ENCODE measurements around the gene CCDC51. TPM values are rescaled to one million over a fixed set of nuclear protein-coding genes. Genes with fewer than 3 reads are reported as not detected.

Gene CCDC51
- polyA plus RNA-seq, 2 of the 4 experiments (the other 2 are of a cell fraction): 19.8 to 26.7 TPM

GRCh38 chr3:48423241-48423882, 16.6 kb downstream of the CCDC51 start (continued):
- no peak for TF ChIP-seq USF2 (IDR thresholded peaks at IDR 0.05)

GRCh38 chr3:48422681-48423080, 17.2 kb downstream of the CCDC51 start:
- DNase-seq (ENCODE audit: low read depth in 1 of 2, low spot score in 1 of 2) (no peak), ATAC-seq (no peak), FAIRE-seq (no peak)
- 96% methylated on average over 4 of the region's 8 CpGs for WGBS (ENCODE audit: missing lambda C conversion rate)
- Histone ChIP-seq H3K27ac (no peak overlapping the region), H3K9me3 (no peaks in the 10 kb centered on the region), H3K4me1 (peaks cover 20% of the 10 kb centered on the region), H3K4me2 (no peak overlapping the region), H3K4me3 (no peak overlapping the region)
- no peak for TF ChIP-seq EHF (CRISPR knock-in tag; IDR thresholded peaks at IDR 0.05)
- TF ChIP-seq HMGXB4 (CRISPR knock-in tag; IDR thresholded peaks at IDR 0.05; ENCODE audit: borderline replicate concordance): no peak
- TF ChIP-seq BCL3 (IDR thresholded peaks at IDR 0.05): no peak
- no peak for TF ChIP-seq EP300 (IDR thresholded peaks at IDR 0.05)
- TF ChIP-seq E2F6 (IDR thresholded peaks at IDR 0.05; ENCODE audit: borderline replicate concordance, low read depth): no peak
- TF ChIP-seq PBX3 (IDR thresholded peaks at IDR 0.05): no peak
- no peak for TF ChIP-seq RFX5 (IDR thresholded peaks at IDR 0.05)
- no peak for TF ChIP-seq USF2 (IDR thresholded peaks at IDR 0.05)
- TF ChIP-seq ZNF302 (CRISPR knock-in tag; IDR thresholded peaks at IDR 0.05): no peak
- TF ChIP-seq ESRRA (IDR thresholded peaks at IDR 0.05; ENCODE audit: borderline replicate concordance, low read length): no peak
- no peak for TF ChIP-seq POLR2A (IDR thresholded peaks at IDR 0.05; ENCODE audit: low read length)
- no peak for TF ChIP-seq CTCF (IDR thresholded peaks at IDR 0.05)
- TF ChIP-seq CEBPB (IDR thresholded peaks at IDR 0.05): no peak
- no peak for TF ChIP-seq HEYL (CRISPR knock-in tag; IDR thresholded peaks at IDR 0.05)
- no peak for TF ChIP-seq ATOH8 (CRISPR knock-in tag; IDR thresholded peaks at IDR 0.05; ENCODE audit: low read depth)
- POLR2A ChIA-PET: no interaction called here
- CTCF ChIA-PET: interaction anchor here (1.8 to 31.5 kb wide), 3 partner anchors 9 to 149 kb away, joined by 4 to 488 read pairs (median 13); partner anchors contain the start of gene PLXNB1

Data from A549 (cell line).